DOHH2 (cell line): Measurements from ENCODE around the gene TNRC6A.

ENCODE experiments used
- CTCF ChIP-seq: fragments of 200-600 bp; sonication (generic); IDR thresholded peaks from one replicate; pipeline ENCODE4 v1.5.1; 2014; ENCODE audit warnings: antibody characterized with exemption, mild to moderate bottlenecking, low read depth, low read length; ENCODE audit not compliant: poor library complexity, severe bottlenecking
- EZH2phosphoT487 ChIP-seq: fragments of 200-600 bp; sonication (generic); IDR thresholded peaks from 2 replicates; pipeline ENCODE4 v1.6.1; 2017; ENCODE audit warnings: borderline replicate concordance, mild to moderate bottlenecking, antibody characterized with exemption, low read length, moderate library complexity, mixed read lengths

- TF ChIP-seq CTCF (no peak), EZH2phosphoT487 (no peak)
These were observed 91.7 kb downstream of the TNRC6A start for GRCh38 chr16:24821129-24821528.
